Inferior parietal cortex (tissue), 1 donor: Measurements from ENCODE around the gene EXOC6B.

Source experiments
- DNase-seq: peaks from one replicate; pipeline ENCODE4 v3.0.0-alpha.2; 2016; ENCODE audit errors: extremely low spot score

The EXOC6B gene

GRCh38 chr2:72825257-72826155 is at the start of gene EXOC6B:
Gene EXOC6B (minus strand): TSS chr2:72826033.
- peak; percentile 93 for DNase-seq

- no peak for DNase-seq
Observed at GRCh38 chr2:72871880-72872279, 46.0 kb upstream of the EXOC6B start.

GRCh38 chr2:72871060-72871459 is 45.2 kb upstream of the EXOC6B start:
- no peak for DNase-seq

- no peak for DNase-seq
Observed at GRCh38 chr2:72864500-72864899, 38.7 kb upstream of the EXOC6B start.

GRCh38 chr2:72863046-72863445 is 37.2 kb upstream of the EXOC6B start:
- DNase-seq: no peak

DNA sequence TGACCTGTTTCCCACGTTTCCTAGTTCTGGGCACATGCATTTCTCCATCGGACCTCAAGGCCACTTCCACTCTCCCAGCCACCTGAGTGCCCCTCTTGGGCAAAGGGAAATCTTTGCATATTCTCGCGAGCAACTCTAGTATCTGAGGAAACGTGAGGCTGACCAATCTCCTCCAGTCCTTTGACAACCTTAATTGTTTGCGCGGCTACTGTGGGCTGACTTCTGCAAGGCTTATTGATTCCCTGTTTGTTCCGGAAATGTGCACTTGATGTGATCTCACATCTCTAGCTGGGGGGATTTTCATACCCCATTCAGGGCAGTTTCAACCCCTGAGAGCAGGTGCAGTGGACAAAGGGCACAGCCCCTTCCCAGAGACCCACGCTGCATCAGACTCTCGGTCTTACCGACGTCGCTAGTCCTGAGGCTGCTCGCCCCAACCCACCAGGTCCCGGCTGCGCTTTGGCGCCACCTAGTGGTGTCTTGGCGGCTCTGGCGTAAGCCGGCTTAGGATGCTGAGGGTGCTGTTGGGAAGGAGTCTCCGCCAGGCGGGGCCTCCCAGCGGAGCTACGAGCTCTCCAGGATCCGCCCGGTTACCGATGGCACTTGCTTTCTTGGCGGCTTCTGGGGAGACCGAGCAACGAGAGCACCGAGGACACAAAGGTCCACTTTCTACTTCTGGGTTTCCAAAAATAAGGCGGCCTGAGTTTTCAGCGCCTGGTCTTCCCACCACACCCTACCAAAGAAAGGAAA is 36.6 kb upstream of the EXOC6B start:
- peak; percentile 95 for DNase-seq

DNA sequence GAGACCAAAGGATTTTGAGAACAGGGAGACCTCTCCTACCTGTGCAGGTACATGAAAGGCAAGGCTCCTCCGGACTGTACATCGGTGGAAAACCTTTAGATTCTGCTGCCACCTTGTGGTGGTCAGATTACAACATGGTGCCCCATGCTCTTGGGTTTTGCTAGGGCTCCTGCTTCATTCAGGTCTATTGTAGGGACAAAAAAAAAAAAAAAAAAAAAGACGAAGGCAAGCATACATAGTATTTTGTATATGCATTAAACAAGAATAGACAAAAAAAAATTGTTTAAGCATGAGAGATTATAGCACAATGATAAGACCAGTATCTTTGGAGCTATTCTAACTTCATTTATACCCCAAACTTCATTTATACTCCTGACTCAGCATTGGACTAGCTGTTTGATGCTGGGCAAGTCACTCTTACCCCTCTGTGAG is 34.0 kb upstream of the EXOC6B start:
- peak; percentile 86 for DNase-seq

GRCh38 chr2:72851333-72851732 is 25.5 kb upstream of the EXOC6B start:
- no peak for DNase-seq

- DNase-seq: no peak
Observed at GRCh38 chr2:72849138-72849462, 23.3 kb upstream of the EXOC6B start.

- DNase-seq: no peak
Observed at GRCh38 chr2:72848436-72849137, 22.8 kb upstream of the EXOC6B start.

DNA sequence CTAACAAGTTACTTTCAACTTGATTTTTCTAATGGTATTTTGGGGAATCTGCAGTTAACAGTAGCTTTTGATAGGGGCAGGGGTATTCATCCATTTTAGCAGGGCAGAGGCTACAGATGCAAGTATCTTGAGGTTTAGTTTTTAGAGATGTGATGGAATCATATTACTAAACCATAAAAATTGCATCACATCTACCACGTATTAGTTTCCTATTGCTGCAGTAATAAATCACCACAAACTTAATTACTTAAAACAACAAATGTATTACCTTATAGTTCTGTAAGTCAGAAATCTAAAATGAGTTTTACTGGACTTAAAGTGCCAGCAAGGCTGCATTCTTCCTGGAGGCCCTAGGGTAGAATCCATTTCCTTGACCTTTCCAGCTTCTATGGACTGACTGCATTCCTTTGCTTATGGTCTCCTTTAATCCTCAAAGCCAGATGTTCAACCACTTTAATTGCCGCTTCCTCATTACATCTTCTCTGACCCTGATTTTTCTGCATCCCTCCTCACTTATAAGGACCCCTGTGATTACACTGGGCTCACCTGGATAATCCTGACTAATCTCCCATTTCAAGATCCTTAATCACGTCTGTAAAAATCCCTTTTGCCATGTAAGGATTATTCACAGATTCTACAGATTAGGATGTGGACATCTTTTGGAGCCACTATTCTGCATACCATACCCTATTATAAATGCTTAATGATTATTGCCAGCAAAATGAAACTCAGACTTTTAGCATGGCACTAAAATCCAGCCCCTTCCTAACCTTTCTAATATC is 21.9 kb upstream of the EXOC6B start:
- no peak for DNase-seq

DNA sequence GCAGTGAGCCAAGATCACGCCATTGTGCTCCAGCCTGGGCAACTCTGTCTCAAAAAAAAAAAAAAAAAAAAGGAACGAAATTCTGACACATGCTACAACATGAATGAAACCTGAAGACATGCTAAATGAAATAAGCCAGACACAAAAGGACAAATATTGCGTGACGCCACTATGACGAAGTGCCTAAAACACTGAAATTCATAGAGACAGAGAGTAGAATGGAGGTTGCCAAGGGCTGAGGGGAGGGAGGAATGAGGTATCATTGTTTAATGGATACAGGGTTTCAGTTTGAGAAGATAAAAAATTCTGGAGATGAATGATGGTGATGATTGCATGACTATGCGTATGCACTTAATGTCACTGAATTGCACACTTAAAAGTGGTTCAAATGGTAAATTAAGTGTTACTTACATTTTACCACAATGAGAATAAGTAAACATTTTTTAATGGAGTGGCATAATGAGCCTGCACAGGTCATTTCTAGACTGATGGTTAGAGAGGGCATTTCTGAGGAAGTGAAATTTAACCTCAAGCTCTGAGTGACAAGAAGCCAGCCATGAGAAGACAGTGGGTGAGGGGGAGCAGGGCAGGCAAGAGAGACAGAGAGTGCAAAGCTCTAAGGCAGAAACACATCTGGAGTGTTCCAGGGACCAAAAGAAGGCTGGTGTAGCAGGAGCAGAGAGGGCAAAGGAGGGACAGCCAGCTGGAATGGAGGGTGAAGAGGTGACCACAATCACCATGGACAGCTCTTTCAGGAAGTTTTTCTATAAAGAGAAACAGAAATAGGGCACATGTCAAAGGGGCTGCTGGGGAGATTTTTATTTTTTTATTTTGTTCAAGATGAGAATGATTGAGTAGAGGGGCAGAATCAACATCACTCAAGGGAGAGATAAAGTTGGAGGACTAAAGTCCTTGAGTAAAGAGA is 20.6 kb upstream of the EXOC6B start:
- DNase-seq: no peak

GRCh38 chr2:72843301-72843700 is 17.5 kb upstream of the EXOC6B start:
- DNase-seq: no peak

- no peak for DNase-seq
Observed at GRCh38 chr2:72841462-72842125, 15.8 kb upstream of the EXOC6B start.

GRCh38 chr2:72840066-72840465 is 14.2 kb upstream of the EXOC6B start:
- DNase-seq: no peak

- DNase-seq: no peak
Observed at GRCh38 chr2:72837171-72837570, 11.3 kb upstream of the EXOC6B start.

DNA sequence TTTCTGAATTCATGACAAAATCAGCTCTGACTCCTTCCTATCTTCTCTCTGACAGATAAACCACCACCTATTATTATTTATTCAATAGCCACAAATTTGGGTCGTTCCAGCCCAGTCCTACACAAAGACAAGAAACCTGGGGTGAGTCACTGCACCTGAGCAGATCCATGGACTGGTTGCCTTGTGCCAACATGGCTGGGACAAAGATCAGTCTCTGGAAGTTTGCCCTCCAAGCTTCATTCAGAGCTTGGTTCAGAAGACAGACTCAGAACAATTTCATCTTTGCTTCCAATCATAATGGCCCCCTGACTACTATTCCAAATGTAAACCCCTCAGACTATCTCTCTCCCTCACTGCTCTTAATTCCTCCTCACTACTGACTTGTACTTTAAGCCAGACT is 9.6 kb upstream of the EXOC6B start:
- DNase-seq: no peak

DNA sequence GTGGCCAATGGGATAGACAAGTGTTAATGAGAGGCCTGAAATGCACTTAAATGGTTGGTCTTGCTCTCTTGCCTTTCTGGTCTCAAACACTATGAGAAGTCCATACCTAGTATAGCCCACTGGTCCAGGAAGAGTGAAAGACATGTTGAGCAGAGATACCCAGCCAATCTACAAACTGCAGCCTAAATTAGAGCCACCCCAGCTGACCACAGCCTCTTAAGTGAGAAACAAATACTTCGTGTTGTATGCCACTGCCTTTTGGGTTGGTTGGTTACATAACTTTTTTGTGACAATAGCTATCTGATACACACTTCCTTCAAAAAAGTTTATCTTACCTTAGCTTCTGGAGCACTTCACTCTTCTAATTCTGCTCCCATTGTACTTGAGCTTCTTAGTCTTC is 8.8 kb upstream of the EXOC6B start:
- no peak for DNase-seq

- no peak for DNase-seq
Observed at GRCh38 chr2:72833084-72833714, 7.4 kb upstream of the EXOC6B start.

- DNase-seq: no peak
Observed at GRCh38 chr2:72830273-72830672, 4.4 kb upstream of the EXOC6B start.
